Thyroid gland (tissue), 4 donors: ENCODE measurements around the gene FARSA. TPM values are rescaled to one million over a fixed set of nuclear protein-coding genes. Genes with fewer than 3 reads are reported as not detected.

ENCODE experiments used
- DNase-seq, 2 donors: peaks; one replicate each; pipeline ENCODE4 v3.0.0-alpha.2; 2019
- H3K27ac ChIP-seq, 3 donors: fragments of 200-600 bp; sonication (generic); 1 replicate in 2 of 3; 2 replicates in 1 of 3; pipeline ENCODE4 v1.5.1; 2016 to 2019; ENCODE audit warnings: mild to moderate bottlenecking in 1 of 3, moderate library complexity in 1 of 3
- H3K27me3 ChIP-seq: fragments of 200-600 bp; sonication (generic); one replicate; pipeline ENCODE4 v1.5.1; 2019
- H3K36me3 ChIP-seq, 2 donors: fragments of 200-600 bp; sonication (generic); one replicate each; pipeline ENCODE4 v1.5.1; 2016 to 2019
- H3K4me1 ChIP-seq, 2 donors: fragments of 200-600 bp; sonication (generic); one replicate each; pipeline ENCODE4 v1.5.1; 2017 to 2019
- H3K4me3 ChIP-seq, 3 donors: fragments of 200-600 bp; sonication (generic); replicated peaks in 1 of 3; 1 replicate in 2 of 3; 2 replicates in 1 of 3; pipeline ENCODE4 v1.5.1; 2016; ENCODE audit warnings: mild to moderate bottlenecking in 1 of 3
- H3K9me3 ChIP-seq: fragments of 200-600 bp; sonication (generic); one replicate; pipeline ENCODE4 v1.5.1; 2017
- POLR2A ChIP-seq, 2 donors: fragments of 450-650 bp; IDR thresholded peaks; one replicate each; pipeline ENCODE4 v1.6.1; 2017; ENCODE audit warnings: antibody characterized with exemption in 2 of 2, mild to moderate bottlenecking in 2 of 2, moderate library complexity in 1 of 2
- WGBS, 2 donors: methylation state at CpG; one replicate each; pipeline ENCODE4 v1.1.5; 2017; 5-methylcytosine and 5-hydroxymethylcytosine counted together
- intact Hi-C: fragments of 100-400 bp; cut with DNase I; formaldehyde crosslinking; loops from one replicate; pipeline ENCODE4 v1.15.1; 2023
- total RNA-seq, 4 donors: library from RNA; depleted of rRNA; stranded (reverse); fragments of >200 nt; gene quantifications; one replicate each; pipeline ENCODE4 v1.2.3, GENCODE V29; 2016
- TF ChIP-seq, protein P1 (sequence below), 6 experiments: fragments of 200-600 bp in 3 of 6; fragments of 450-650 bp in 3 of 6; sonication (generic) in 3 of 6; IDR thresholded peaks; one replicate each; pipeline ENCODE4 v1.5.1; 2016 to 2019; ENCODE audit warnings: antibody characterized with exemption in 6 of 6, mild to moderate bottlenecking in 2 of 6, inconsistent platforms in 1 of 6, moderate library complexity in 1 of 6

The FARSA gene
- total RNA-seq, 4 donors from 2014 or later: 43.5 to 61.5 (median 53.4) TPM

DNA sequence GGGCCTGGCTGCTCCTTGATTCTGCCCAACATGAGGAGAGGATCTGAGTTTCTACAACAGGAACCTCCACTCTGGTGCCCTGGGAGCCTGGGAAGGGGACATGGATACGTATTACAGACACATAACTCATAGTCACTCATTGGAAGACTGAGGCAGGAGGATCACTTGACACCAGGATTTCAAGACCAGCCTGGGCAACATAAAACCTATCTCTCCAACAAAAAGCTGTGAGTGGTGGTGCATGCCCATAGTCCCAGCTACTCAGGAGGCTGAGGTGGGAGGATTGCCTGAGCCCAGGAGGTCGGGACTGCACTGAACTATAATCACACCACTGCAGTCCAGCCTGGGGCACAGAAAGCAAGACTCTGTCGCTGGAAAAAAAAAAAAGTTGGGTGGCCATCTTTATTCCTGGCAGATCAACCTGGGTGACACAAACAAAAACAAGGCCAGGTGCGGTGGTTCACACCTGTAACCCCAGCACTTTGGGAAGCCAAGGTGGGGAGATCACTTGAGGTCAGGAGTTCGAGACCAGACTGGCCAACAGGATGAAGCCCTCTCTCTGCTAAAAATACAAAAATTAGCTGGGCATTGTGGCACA lies 45.4 kb downstream of the FARSA start:
- no peak for TF ChIP-seq POLR2A (IDR thresholded peaks at IDR 0.05)
- TF ChIP-seq, protein P1, sequence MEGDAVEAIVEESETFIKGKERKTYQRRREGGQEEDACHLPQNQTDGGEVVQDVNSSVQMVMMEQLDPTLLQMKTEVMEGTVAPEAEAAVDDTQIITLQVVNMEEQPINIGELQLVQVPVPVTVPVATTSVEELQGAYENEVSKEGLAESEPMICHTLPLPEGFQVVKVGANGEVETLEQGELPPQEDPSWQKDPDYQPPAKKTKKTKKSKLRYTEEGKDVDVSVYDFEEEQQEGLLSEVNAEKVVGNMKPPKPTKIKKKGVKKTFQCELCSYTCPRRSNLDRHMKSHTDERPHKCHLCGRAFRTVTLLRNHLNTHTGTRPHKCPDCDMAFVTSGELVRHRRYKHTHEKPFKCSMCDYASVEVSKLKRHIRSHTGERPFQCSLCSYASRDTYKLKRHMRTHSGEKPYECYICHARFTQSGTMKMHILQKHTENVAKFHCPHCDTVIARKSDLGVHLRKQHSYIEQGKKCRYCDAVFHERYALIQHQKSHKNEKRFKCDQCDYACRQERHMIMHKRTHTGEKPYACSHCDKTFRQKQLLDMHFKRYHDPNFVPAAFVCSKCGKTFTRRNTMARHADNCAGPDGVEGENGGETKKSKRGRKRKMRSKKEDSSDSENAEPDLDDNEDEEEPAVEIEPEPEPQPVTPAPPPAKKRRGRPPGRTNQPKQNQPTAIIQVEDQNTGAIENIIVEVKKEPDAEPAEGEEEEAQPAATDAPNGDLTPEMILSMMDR (IDR thresholded peaks at IDR 0.05): no peak
- WGBS, 2 donors: 71 to 77% methylated on average over 5 of the region's 5 CpGs
- H3K4me1 ChIP-seq: peaks cover 22 to 24% of the 10 kb centered on the region in 2 donors
- H3K9me3 ChIP-seq: no peaks in the 10 kb centered on the region
- no peak for DNase-seq
- H3K4me3 ChIP-seq: no peak overlapping the region
- H3K27ac ChIP-seq: no peak overlapping the region
- intact Hi-C loops: loop anchor here (10.0 kb wide), 1 partner anchor 47 kb away; the partner anchor contains the start of genes CALR and FARSA
- no peaks in the 10 kb centered on the region for H3K36me3 ChIP-seq
- no peaks in the 10 kb centered on the region for H3K27me3 ChIP-seq

DNA sequence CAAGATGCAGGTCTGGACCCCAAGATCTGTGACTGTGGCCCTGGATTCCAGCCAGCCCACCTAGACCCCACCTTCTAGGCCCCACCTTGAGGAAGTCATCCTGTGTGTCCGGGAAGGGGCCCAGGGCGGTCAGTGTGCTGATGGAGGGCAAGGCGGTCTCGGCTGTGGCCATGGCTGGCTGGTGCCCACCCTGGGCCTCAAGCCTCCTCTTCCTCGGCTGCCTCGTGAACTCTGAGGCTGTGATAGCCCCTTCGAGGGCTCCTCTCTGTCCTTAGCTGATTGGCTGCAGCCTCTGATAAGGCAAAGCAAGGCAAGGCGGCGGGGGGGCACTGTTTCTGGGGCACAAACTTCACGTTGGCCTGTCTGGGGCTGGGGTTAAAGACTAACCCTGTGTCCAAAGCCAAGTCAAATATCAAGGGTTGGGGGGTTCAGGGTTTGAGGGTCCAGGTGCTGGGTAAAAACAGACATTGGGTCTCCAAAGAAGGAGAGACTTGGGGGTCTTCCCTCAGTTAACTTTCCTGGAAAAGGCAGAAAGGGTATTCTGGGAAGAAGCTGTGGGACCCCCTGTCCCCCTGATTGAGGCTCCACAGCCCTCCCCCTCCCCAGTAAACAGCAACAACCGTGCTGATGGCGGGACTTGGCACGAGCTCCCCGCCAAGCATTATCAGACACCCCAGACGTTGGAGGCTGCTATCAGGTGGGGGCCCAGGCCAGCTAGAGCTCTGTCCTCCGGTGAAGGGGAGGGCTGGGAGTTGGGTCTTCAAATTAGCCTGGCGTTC lies 46.4 kb downstream of the FARSA start, which contains the start of gene KLF1:
Gene KLF1 (minus strand): TSS at position 233 of the 779 bp plus-strand sequence. CDS start 61 bp downstream, at position 172.
- Histone ChIP-seq H3K4me3 (no peak within 1 kb of the TSS), H3K27ac (no peak within 1 kb of the TSS), H3K36me3 (no peaks in the 10 kb centered on the region), H3K4me1 (peaks cover 19 to 22% of the 10 kb centered on the region in 2 donors), H3K27me3 (no peaks in the 10 kb centered on the region), H3K9me3 (no peaks in the 10 kb centered on the region)
- TF ChIP-seq, protein P1 (IDR thresholded peaks at IDR 0.05): no peak
- no peak for TF ChIP-seq POLR2A (IDR thresholded peaks at IDR 0.05)
- intact Hi-C loops: loop anchor here (2.0 to 10.0 kb wide), 2 partner anchors 48 to 78 kb away; partner anchors contain the start of genes CALR and FARSA
- 71 to 75% methylated on average over 7 to 11 of the region's 17 CpGs for WGBS, 2 donors
- DNase-seq: no peak

DNA sequence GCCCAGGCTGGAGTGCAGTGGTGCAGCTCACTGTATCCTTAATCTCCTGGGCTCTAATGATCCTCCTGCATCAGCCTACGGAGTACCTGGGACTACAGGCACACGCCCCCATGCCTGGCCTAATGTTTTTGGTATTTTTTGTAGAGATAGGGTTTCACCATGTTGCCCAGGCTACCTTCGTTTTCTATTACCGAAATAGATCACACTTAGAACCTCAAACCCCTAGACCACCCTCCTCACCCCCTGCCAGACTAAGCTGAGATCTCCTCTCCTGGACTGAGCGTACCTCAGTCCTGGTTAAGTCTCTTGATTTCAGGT lies 46.9 kb downstream of the FARSA start:
- Histone ChIP-seq H3K4me1 (peaks cover 14 to 16% of the 10 kb centered on the region in 2 donors), H3K36me3 (no peaks in the 10 kb centered on the region), H3K9me3 (no peaks in the 10 kb centered on the region), H3K27ac (no peak overlapping the region), H3K4me3 (no peak overlapping the region), H3K27me3 (no peaks in the 10 kb centered on the region)
- 84 to 91% methylated on average over 5 of the region's 5 CpGs for WGBS, 2 donors
- DNase-seq: no peak
- intact Hi-C loops: loop anchor here (2.0 to 10.0 kb wide), 2 partner anchors 48 to 78 kb away; partner anchors contain the start of genes CALR and FARSA
- TF ChIP-seq, protein P1 (IDR thresholded peaks at IDR 0.05): no peak
- TF ChIP-seq POLR2A (IDR thresholded peaks at IDR 0.05): no peak

DNA sequence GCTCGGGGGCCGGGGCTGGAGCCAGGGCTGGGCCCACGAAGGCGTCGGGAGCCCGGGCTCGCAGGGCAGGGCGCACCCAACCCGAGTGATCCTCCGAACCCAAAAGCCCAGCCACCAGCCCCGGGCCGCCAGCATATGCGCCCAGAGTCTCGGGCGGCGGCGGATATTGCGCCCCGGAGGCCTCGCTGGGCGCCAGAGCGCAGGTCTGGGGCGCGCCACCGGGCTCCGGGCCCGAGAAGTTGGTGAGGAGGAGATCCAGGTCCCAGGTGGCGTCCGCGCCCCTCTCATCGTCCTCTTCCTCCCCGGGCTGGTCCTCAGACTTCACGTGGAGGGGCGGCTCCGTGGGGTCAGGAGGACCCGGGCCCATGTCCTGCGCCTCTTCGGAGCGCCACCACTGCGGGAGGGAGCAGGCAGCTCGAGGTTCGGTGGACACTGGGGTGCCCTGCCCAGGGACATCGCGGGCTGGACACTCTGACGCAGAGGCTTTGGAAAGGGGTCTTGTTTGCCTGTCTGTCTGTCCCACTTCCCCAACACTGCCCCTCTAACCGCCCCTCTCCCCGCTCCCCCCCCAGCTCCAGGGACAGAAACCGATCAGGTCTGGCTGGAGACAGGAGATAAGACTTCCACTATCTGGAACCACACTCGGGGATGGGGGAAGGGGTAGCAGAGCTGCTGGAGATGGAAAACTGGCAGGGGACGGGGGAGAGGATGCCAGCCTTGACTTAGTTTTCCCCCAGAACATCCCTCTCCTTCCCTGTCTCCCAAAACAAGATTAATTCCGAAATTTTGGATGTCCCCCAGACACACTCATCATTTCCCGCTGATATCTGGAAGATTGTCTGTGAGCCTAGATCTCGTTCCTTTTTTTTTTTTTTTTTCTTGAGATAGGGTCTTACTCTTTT lies 47.5 kb downstream of the FARSA start:
- intact Hi-C loops: loop anchor here (2.0 to 10.0 kb wide), 2 partner anchors 49 to 79 kb away; partner anchors contain the start of genes CALR and FARSA
- Histone ChIP-seq H3K4me3 (peak overlapping the region in 1 of 3 donors; percentile 33), H3K27me3 (no peaks in the 10 kb centered on the region), H3K27ac (peak overlapping the region in 1 of 3 donors; percentile 41), H3K36me3 (no peaks in the 10 kb centered on the region), H3K4me1 (peaks cover 12 to 14% of the 10 kb centered on the region in 2 donors), H3K9me3 (no peaks in the 10 kb centered on the region)
- TF ChIP-seq, protein P1 (IDR thresholded peaks at IDR 0.05): peak in 2 of 6 experiments; percentile 0 to 11
- TF ChIP-seq POLR2A (IDR thresholded peaks at IDR 0.05): no peak
- 27 to 31% methylated on average over 11 to 16 of the region's 53 CpGs for WGBS, 2 donors
- DNase-seq: no peak
